Measurements from ENCODE around the gene BORCS6.

Gene BORCS6

DNA sequence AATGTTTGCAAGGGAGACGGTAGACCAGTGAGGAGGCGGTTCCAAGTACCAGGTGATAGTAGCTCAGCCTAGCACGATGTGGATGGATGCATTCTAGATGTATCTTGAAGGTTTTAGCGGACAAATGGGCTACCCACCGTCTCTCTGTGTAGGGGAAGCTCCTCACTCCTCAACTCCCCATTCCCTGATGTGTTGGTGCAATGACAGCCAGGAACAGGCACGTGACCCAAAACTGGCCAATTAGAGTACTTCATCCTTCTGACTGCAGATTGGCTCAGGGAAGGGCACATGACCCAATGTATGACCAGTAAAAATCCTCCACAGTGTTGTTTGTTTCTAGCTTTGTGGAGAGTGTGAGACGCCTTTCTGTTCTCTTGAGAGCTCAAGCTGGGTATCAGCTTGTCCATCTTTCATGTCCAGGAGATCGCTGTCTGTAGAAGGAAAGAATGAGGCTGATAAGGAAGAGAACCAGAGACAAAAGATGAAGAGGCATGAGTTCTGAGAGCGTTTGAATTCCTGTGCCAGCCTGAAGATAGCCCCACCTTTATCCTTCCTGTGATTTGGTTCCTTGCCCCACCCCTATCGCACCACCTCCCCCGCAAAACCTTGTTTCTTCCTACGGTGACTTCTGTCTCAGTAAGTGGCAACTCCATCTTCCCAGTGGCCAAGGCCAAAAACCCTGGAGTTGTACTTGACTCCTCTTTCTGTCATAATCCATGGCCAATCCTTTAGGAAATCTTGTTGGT lies 2.3 kb upstream of the BORCS6 start:
- peaks cover 16% of the 10 kb centered on the region for H3K4me1 Mint-ChIP-seq
- no peak overlapping the region for H3K27ac Mint-ChIP-seq
- no peaks in the 10 kb centered on the region for H3K27me3 Mint-ChIP-seq (ENCODE audit: low read depth)
- H3K9me3 Mint-ChIP-seq: no peaks in the 10 kb centered on the region
- no peaks in the 10 kb centered on the region for H3K36me3 Mint-ChIP-seq (ENCODE audit: low read depth)
- no peak overlapping the region for H3K4me3 Mint-ChIP-seq
- TF ChIP-seq, protein P1, sequence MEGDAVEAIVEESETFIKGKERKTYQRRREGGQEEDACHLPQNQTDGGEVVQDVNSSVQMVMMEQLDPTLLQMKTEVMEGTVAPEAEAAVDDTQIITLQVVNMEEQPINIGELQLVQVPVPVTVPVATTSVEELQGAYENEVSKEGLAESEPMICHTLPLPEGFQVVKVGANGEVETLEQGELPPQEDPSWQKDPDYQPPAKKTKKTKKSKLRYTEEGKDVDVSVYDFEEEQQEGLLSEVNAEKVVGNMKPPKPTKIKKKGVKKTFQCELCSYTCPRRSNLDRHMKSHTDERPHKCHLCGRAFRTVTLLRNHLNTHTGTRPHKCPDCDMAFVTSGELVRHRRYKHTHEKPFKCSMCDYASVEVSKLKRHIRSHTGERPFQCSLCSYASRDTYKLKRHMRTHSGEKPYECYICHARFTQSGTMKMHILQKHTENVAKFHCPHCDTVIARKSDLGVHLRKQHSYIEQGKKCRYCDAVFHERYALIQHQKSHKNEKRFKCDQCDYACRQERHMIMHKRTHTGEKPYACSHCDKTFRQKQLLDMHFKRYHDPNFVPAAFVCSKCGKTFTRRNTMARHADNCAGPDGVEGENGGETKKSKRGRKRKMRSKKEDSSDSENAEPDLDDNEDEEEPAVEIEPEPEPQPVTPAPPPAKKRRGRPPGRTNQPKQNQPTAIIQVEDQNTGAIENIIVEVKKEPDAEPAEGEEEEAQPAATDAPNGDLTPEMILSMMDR (IDR thresholded peaks at IDR 0.05; ENCODE audit: unreplicated experiment in 3 of 3): no peak

DNA sequence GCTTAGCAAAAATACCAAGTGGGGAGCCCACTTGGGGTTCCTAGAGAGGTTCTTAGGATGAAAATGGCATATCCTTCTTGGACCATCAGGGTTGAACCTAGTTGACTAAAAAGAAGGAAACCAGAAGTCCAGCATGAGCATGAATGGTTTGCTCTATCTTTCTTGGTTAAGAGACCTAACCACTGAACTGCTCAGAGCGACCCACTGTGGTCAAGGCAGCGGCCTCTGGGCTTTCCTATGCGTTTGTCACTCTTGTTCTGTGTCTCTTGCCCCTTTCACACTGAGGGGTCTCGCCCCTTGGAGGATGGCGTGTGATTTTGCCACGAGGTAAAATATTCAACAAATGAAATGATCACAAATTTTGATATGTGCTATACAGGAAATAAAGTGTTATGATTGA lies 526 bp upstream of the BORCS6 start:
- Mint-ChIP-seq H3K4me3 (peak overlapping the region in 1 of 3 experiments; percentile 79), H3K9me3 (no peaks in the 10 kb centered on the region), H3K4me1 (peaks cover 11% of the 10 kb centered on the region), H3K36me3 (ENCODE audit: low read depth) (no peaks in the 10 kb centered on the region), H3K27ac (peak overlapping the region; percentile 24 to 70 (median 62)), H3K27me3 (ENCODE audit: low read depth) (no peaks in the 10 kb centered on the region)
- TF ChIP-seq, protein P1 (IDR thresholded peaks at IDR 0.05; ENCODE audit: unreplicated experiment in 3 of 3): no peak

DNA sequence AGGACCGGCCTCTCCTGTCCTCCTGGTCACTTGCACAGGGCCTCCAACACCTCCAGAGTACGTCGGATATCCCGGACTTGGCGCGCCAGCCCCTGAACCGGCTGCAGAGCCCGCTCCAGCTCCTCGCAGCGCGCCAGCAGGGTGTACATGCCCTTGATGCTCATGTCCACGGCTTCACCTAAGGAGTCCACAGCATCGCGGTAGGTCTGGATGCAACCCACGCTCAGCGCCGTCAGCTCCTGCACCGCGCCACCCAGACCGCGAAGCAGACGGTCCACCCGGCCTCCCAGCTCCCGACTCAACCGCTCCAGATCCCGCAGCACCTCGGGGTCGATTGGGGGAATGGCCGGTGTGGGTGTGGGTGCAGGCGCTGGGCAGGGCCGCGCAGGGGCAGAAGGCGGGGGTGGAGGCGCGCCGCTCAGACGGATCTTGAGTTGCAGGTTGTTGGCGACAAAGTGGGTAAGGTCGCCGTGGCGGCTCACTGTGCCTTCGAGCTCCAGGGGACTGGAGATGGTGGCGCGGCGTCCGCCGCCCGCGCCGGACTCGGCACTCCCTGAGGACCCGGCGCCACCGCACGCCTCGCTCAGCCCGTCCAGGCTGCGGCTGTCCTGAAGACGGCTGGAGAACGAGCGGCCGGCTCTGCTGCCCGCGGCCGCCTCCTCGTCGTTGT lies 804 bp downstream of the BORCS6 start:
- Mint-ChIP-seq H3K27me3 (ENCODE audit: low read depth) (no peaks in the 10 kb centered on the region), H3K4me3 (peak overlapping the region in 1 of 3 experiments; percentile 79), H3K36me3 (ENCODE audit: low read depth) (no peaks in the 10 kb centered on the region), H3K9me3 (no peaks in the 10 kb centered on the region), H3K27ac (peak overlapping the region in 1 of 3 experiments; percentile 17), H3K4me1 (peaks cover 11% of the 10 kb centered on the region)
- TF ChIP-seq, protein P1 (IDR thresholded peaks at IDR 0.05; ENCODE audit: unreplicated experiment in 3 of 3): no peak

DNA sequence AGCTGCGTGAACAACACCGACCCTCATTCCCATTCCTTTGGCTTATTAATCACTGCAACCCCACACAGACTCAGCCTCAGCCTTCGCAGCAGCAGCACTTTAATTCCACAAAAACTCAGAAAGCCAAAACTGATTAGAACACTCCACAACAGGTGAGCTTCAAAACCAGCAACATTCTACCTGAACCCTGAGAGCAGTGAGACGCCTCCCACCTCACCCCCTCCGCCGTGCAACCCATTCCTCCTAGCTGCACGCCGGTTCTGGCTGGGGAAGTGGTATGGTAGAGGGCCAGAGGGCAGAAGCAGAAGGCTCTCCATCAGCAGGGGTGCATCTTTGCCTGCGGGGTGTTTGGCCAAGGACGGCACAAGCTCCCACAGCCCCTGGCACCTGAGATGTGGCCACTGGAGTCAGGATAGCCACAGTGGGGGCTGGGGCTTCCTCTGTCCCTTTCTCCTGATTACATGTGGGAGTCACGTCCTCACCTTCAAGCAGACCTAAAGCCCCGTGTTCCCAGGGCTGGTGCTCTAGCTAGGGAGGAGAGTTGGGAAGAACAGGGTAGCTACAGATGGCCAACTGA lies 1.6 kb downstream of the BORCS6 start:
- TF ChIP-seq, protein P1 (IDR thresholded peaks at IDR 0.05; ENCODE audit: unreplicated experiment in 3 of 3): no peak
- Mint-ChIP-seq H3K27me3 (ENCODE audit: low read depth) (no peaks in the 10 kb centered on the region), H3K4me3 (no peak overlapping the region), H3K9me3 (no peaks in the 10 kb centered on the region), H3K4me1 (peaks cover 11% of the 10 kb centered on the region), H3K36me3 (ENCODE audit: low read depth) (no peaks in the 10 kb centered on the region), H3K27ac (peak overlapping the region in 1 of 3 experiments; percentile 17)

DNA sequence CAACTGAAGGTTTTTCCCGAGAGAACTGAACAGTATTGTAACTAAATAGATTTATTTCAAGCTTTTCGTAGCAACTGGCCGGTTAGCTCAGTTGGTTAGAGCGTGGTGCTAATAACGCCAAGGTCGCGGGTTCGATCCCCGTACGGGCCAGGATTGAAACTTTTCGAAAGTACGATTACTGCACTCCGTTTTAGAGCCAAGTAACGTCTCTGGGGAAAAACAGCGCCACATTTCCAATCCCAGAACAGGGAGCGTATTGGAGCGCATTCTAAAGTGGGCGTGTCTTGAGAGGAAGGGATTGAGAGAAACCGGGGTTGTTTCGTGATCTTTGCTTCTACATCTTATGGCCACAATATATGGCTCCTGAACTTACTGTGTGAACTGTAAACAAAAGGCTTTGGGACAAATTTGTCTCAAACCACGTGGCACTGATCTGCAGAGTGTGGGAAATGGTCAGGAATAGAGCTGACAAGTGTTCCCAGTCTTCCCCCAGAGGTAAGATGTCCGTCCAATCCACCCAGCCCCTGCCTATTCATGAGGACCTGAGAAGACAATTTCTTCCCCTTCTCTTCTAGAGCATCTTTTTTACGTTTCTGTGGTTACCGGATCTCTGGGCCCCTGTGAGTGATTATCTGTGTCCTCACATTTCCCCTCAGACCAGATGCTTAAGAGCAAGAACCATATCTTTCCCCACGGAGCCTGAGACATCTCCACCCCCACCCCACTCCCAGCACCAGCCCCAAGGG lies 2.3 kb downstream of the BORCS6 start:
- Mint-ChIP-seq H3K36me3 (ENCODE audit: low read depth) (no peaks in the 10 kb centered on the region), H3K4me1 (peaks cover 11% of the 10 kb centered on the region)

More for the DNA sequence above, 2.3 kb downstream of the BORCS6 start:
- H3K4me3 Mint-ChIP-seq: no peak overlapping the region
- TF ChIP-seq, protein P1 (IDR thresholded peaks at IDR 0.05; ENCODE audit: unreplicated experiment in 3 of 3): no peak
- H3K27ac Mint-ChIP-seq: no peak overlapping the region
- no peaks in the 10 kb centered on the region for H3K9me3 Mint-ChIP-seq
- peaks cover 2% of the 10 kb centered on the region for H3K27me3 Mint-ChIP-seq (ENCODE audit: low read depth)

Measured in nephron (organoid).